Measurements from ENCODE around the gene MAEA.

The MAEA gene

DNA sequence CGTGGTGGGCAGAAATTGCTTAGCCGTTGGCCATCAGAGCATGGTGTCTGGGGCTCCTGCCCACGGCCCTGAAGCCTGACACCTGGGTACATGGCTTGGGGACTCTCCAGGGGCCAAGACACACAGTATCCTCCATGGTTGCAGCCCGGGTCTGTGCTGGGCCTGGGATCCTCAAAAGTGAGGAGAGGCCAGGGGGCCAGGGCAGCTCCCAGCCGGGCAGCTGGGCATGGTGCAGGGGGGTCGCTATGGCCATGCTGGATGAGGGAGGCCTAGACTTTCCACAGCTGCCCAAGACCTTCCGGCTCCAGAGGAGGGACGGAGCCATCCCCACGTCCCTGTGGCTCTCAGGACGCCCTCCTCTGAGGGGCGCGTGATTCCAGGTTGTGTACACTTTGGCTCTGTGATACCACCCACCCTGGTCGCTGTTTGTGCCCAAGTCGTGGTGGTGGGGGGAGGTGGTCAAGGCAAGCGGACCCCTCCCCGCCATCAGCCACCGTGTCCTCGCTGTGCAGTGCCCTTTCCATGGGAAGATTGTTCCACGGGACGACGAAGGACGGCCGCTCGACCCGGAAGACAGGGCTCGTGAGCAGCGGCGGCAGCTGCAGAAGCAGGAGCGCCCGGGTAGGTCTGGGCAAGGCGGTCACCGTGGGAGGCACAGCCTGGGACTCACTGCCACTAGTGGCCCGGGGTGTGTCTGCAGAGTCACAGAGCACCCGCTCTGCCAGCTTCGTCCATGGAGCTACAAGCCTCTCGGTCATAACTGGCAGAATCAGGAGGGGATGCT is 90.9 kb downstream of the MAEA start:
- DNase-seq (ENCODE audit: low read depth in 2 of 2): no peak

DNA sequence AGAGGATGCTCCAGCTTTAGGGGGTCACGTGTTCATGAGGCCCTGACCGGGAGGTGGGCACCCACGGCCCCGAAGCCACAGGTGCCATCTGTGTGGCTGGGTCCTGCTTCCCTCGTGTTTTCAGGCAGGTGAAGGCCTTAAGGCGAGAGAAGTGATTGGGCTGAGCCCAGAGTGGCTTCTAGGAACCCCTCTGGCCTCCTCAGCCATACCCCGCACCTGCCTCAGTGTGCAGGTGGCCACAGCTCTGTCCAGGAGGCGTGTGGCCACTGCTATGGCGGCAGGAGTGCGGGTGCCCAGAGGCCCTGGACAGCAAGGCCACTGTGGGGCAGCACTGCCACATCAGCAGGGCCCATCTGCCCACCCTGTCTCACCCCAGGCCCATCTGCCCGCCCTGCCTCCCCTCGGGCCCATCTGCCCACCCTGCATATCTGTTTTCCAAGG is 91.5 kb downstream of the MAEA start:
- DNase-seq (ENCODE audit: low read depth in 2 of 2): no peak

DNA sequence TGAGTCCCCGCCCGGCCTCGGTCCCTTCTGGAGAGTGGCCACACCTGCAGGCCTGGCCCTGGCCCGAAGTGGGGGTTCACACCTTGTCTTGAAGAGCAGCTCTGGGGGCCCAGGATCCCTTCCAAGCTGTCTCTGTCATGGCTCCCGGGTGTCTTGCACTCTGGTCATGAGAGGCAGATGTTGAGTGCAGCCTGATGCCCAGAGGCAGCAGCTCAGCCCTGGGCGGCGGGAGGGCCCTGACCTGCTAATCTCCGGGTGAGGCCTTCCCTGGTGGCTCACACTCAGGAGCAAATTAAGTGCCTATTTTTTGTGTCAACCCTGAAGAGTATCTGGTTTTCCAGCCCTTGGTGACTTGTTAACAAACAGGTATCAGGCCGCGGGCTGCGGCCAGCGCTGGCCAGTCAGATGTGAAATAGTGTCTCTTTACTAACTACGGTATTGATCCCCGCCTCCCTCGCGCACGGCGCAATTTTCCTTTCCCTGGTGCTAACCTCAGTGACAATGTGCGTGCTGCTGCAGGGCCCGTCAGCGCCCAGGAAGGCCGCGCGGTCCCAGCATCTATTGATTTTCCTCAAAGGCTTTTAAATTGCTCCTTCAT is 92.4 kb downstream of the MAEA start:
- DNase-seq (ENCODE audit: low read depth in 2 of 2): no peak

DNA sequence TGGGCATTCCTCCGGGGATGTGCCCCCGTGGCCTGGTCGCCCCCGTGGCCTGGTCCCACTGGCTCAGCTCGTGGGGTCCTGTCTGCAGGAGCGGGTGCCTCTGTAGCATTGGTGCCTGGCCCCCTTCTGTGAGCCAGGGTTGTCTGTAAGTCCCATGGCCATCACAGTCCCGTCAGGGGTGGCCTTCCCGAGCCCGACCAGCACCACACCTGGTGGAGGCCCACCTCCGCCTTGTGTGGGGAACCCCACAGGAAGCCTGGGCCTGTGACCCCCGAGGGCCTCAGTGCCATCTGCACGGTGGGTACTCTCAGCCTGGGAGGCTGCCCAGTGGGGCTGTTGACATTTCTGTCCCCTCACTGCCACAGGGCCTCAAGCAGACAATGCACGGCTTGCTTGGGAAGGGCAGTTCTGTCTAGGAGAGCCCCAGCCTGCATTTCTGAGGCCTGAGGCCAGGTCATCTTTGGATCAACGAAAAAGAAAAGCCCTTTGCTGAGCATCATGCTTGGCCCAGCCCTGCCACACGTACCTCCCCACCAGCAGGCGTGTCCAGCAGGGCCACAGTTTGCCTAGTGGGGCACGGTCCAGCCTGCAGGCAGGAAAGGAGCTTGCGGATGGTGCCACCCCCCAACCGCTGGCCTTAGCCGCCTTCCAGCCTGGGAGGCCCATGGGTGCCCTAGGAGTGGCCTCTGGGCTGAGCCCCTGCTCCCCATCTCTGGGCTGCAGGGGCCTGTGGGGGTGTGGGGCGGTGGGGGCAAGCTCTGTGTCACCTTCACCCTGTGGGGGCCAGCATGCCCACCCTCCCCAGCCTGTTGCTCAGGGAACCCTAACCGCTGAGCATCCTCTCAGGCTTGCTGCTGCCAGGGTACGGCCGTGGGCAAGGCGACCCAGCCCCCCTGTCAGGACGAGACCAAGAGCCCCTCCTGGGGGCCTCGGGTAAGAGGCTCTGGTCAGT is 93.4 kb downstream of the MAEA start:
- no peak for DNase-seq (ENCODE audit: low read depth in 2 of 2)

DNA sequence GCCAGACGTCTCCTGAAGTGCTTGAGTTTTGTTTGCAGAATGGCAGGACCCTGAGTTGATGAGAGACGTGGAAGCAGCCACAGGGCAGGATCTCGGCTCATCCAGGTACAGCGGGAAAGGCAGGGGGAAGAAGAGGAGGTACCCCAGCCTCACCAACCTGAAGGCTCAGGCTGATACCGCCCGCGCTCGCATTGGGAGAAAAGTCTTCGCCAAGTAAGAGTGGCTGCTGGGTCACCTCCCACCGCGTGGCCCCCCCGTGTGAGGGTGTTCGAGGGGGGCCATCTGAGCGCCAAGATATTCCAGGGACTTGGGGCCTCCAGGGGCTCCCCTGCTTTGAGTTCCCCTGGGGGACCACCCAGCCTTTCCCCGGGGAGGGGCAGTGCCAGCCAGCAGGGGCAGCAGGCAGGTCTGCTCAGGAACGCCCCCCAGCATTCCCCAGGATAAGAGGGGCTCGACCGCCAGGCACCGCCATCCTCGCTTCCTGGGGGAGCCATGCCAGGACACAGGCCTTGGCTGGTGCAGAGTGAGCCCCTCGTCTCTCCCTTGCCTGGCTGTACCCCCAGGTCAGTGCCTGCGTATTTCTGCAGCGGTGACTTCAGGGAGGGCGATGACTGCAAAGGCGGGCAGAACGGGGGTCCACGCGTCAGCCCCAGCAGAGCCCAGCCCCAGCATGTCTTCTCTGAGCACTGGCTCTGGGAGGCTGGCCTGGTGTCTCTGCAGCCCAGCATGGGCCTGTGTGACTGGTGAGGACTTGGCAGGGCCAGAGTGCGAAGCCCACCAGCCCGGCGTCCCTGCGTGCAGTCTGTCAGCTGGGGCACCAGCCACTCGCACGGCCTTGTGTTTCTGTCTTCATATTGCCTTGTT is 94.3 kb downstream of the MAEA start:
- no peak for DNase-seq (ENCODE audit: low read depth in 2 of 2)

DNA sequence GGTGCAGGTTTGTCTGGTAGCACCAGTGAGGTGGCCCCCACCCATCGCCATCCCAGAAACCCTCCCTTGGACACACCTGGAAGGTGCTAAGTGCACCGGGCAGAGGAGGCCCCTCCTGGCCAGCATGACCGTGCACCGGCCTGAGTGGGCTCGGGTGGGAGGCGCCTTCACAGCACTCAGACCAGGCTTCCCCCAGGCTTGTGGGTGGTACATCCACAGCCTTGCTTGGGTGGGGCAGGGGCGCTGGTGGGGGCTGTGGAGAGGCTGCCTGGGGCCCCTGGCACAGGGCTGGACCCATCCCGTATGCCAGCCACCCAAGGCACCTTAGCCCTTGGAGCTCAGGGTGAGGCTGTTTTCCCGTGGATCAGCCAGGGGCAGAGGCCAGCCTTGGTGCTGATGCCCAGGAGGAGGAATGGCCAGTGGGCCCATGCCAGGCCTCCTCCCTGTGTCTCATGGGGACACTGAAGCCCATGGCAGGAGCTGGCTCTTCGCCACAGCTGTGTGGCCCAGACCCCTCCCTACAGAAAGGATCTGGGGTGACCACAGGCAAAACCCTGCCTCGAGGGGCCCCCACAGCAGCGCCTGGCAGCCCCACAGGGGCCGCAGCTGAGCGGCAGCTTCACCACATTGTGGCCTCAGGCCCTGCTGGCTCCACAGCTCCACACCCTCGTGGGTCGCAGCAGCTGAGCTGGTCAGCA is 95.1 kb downstream of the MAEA start:
- no peak for DNase-seq (ENCODE audit: low read depth in 2 of 2)

DNA sequence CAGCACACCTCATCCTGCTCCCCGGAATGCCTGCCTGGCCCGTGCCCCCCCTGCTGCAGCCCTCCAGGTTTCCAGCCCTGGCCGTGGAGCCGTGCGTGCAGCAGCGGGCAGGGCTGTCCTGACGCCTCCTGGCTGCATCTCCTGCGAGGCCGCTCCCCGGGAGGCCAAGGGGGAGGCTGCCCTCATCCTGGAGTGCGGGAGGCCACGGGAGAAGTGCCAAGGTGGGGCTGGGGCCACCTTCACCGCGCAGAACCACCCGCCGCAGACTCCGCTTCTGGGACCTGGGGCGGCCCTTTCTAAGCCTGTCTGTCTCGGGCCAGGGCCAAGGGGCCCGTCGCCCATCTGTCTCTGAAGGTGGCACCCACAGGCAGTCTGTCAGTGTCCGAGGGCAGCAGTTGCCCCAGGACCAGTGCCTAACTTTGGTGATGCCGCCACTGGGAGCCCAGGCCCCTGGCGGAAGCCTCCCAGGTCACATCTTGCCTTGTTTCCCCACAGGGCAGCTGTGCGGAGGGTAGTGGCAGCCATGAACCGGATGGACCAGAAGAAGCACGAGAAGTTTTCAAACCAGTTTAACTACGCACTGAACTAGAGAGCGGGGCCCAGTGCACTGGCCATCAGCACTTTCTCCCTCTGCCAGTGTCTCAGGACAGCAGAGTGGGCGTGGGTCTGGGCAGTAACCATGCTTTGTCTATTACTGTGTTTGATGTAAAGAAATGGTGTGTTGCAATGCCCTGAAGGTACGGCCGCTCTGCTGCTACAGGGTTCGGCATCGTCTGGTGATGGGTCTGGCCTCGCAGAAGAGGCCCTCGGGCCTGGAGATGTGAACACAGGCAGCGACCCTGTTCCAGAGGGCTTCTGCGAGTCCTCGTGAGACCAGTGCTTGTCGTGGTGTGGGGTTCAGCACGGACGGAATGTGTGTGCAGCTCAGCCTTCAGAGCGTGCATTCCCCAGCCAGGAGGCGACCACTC is 96.0 kb downstream of the MAEA start:
- no peak for DNase-seq (ENCODE audit: low read depth in 2 of 2)

All from activated CD4-positive, alpha-beta T cell treated with anti-CD3 and anti-CD28 coated beads for 24 hours (primary cell).